ENCODE measurements around the gene ANO3. TPM values are rescaled to one million over a fixed set of nuclear protein-coding genes. Genes with fewer than 3 reads are reported as not detected.
A peak's percentile ranks its signal among the peaks of the same experiment; 100 is the strongest.

ANO3 gene
- total RNA-seq, 4 donors from 2014 or later, result 0.12 to 0.32 (median 0.19) TPM; not detected in 1

DNA sequence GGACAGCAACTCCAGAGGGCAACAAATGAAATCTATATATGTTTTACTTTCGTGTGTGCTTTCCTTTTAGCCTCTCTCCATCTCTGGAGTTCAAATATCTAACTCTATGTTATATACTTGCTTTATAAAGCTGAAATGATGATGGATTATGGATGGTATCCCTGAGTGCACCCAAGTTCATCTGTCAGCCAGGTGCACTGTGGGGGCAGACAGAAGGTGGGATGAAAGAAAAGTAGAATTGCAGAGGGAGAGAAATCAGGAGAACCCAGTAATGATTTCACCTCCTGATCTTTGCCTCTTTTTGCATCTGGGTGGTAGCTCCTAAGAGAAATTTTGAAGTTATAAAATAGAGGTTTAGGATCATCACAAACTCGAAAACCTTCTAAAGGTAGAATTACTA lies 237.7 kb downstream of the ANO3 start:
- H3K4me3 ChIP-seq (ENCODE audit: low read depth, poor library complexity, severe bottlenecking), result no peak overlapping the region
- TF ChIP-seq POLR2A (IDR thresholded peaks at IDR 0.05), result no peak
- TF ChIP-seq, protein P1, sequence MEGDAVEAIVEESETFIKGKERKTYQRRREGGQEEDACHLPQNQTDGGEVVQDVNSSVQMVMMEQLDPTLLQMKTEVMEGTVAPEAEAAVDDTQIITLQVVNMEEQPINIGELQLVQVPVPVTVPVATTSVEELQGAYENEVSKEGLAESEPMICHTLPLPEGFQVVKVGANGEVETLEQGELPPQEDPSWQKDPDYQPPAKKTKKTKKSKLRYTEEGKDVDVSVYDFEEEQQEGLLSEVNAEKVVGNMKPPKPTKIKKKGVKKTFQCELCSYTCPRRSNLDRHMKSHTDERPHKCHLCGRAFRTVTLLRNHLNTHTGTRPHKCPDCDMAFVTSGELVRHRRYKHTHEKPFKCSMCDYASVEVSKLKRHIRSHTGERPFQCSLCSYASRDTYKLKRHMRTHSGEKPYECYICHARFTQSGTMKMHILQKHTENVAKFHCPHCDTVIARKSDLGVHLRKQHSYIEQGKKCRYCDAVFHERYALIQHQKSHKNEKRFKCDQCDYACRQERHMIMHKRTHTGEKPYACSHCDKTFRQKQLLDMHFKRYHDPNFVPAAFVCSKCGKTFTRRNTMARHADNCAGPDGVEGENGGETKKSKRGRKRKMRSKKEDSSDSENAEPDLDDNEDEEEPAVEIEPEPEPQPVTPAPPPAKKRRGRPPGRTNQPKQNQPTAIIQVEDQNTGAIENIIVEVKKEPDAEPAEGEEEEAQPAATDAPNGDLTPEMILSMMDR (IDR thresholded peaks at IDR 0.05), result no peak
- WGBS, 2 donors, result 54 to 66% methylated on average over 2 of the region's 2 CpGs
- intact Hi-C loops (cut with DNase I; ENCODE audit: low total_unique reads), result no loop called here
- no peak for DNase-seq (ENCODE audit: low spot score in 2 of 2)

DNA sequence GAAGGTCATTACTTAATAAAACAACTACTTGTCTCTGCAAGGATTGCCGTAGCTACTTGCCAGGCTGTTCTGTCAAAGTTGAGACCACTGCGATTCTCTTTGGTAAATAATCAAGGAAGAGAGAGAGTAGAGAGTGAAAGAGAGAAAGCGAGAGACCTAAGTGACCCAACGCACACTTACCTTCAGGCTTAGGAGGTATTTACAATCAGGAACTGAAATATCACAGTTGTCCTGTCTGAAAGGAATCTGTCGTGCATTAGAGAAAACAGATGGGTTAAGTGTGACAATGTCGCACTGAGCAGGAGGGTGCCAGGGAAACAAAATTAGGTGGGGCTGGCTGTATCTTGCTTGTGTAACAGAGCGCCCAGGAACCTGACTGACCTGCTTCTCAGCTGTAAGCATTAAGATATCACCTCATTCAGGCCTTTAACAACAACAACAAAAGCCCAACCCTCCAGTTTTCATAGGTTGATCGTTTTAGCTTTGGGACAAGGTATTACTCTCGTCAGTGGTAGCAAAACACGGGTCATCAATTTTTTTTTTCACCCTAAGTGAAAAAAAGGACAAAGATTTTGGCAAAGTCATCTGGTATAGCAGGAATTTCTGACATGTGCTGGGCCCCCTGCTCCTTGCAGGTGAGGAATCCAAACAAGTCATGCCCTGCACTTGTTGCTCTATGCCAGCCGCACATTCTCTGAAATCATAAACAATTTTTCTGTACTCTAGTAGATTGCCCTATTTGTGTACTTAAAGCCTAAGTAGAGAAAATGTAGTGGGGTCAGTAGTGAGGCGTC lies 240.1 kb downstream of the ANO3 start, which contains the start of gene MUC15:
Gene MUC15 (minus strand): TSS at position 403 of the 794 bp plus-strand sequence. CDS start 5,169 bp downstream, outside the sequence.
- 52 to 53% methylated on average over 12 of the region's 12 CpGs for WGBS, 2 donors
- intact Hi-C loops (cut with DNase I; ENCODE audit: low total_unique reads), result no loop called here
- no peak within 1 kb of the TSS for H3K4me3 ChIP-seq (ENCODE audit: low read depth, poor library complexity, severe bottlenecking)
- peak in 1 of 2 donors; percentile 43 for DNase-seq (ENCODE audit: low spot score in 2 of 2)
- no peak for TF ChIP-seq POLR2A (IDR thresholded peaks at IDR 0.05)
- TF ChIP-seq, protein P1 (IDR thresholded peaks at IDR 0.05), result no peak

DNA sequence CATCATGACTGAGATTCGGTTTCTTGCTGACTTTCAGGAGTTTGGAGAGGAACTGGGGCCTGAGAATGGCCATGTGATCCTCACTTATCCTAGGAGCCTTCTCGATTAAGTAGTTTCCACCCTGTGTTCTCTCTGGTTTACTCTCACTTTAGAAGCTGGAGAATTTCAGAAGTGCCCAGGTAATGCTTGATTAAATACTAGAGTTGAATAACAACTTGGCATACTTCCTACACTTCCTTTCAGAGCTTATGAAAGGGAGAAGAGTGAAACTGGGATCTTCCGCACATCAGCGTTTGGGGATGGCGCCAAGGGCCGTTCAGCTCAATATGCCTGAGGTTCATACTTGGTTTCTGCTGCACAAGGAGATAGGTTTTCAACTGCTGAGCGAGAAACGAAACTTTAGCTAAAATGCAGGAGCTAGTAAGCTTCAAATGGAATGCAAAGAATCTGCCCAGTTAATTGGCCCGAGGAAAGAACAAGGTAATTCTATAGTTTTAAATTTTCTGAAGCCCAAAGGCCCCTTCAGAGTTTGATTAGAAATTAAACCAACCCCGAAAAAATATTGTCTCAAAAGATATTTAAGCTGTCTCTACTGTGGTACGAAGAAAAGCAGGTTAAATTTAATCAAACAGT lies 241.0 kb downstream of the ANO3 start:
- TF ChIP-seq POLR2A (IDR thresholded peaks at IDR 0.05), result no peak
- TF ChIP-seq, protein P1 (IDR thresholded peaks at IDR 0.05), result no peak
- DNase-seq (ENCODE audit: low spot score in 2 of 2), result no peak
- WGBS, 2 donors, result 45 to 49% methylated on average over 11 of the region's 11 CpGs
- H3K4me3 ChIP-seq (ENCODE audit: low read depth, poor library complexity, severe bottlenecking), result no peak overlapping the region
- intact Hi-C loops (cut with DNase I; ENCODE audit: low total_unique reads), result no loop called here

DNA sequence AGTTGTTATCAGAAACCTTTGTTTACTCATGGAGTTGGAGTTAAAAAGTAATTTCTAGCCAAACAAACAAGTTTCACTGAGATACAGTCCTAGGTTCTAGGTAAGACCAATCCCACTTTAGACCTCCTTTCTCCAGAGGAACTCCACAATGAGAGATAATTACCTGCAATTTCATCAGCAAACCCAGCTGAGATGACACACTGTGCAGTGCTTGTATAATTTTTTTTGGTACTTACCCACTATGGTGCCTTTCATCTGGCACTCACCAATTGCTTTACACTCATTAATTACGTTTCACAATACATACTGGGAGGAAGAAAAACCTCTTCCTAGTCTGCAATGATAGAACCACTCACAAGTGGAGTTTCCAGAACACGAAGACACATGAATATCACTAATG lies 242.0 kb downstream of the ANO3 start:
- no peak for DNase-seq (ENCODE audit: low spot score in 2 of 2)
- intact Hi-C loops (cut with DNase I; ENCODE audit: low total_unique reads), result no loop called here
- 54 to 80% methylated on average over 2 of the region's 2 CpGs for WGBS, 2 donors
- no peak overlapping the region for H3K4me3 ChIP-seq (ENCODE audit: low read depth, poor library complexity, severe bottlenecking)
- no peak for TF ChIP-seq POLR2A (IDR thresholded peaks at IDR 0.05)
- TF ChIP-seq, protein P1 (IDR thresholded peaks at IDR 0.05), result no peak

DNA sequence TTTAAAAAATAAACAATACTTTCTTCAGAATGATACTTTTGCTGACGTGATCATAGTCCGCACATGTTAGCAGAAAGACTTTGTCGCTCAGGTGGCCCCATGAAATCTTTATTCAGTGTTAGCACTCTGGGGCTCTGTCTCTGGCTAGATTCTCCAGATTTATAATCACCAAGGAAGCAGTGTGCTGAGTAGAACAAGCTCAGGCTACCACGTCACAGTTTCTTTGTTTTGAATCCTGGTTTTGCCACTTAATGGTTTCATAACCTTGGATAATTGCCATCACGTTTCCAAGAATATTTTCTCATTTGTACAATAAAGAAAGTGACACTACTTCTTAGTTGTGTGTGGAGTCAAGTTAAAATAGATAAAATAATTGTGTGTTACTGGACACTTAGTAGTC lies 244.0 kb downstream of the ANO3 start:
- WGBS, 2 donors, result 69 to 70% methylated on average over 5 of the region's 5 CpGs
- H3K4me3 ChIP-seq (ENCODE audit: low read depth, poor library complexity, severe bottlenecking), result no peak overlapping the region
- no peak for TF ChIP-seq POLR2A (IDR thresholded peaks at IDR 0.05)
- no peak for DNase-seq (ENCODE audit: low spot score in 2 of 2)
- intact Hi-C loops (cut with DNase I; ENCODE audit: low total_unique reads), result no loop called here

DNA sequence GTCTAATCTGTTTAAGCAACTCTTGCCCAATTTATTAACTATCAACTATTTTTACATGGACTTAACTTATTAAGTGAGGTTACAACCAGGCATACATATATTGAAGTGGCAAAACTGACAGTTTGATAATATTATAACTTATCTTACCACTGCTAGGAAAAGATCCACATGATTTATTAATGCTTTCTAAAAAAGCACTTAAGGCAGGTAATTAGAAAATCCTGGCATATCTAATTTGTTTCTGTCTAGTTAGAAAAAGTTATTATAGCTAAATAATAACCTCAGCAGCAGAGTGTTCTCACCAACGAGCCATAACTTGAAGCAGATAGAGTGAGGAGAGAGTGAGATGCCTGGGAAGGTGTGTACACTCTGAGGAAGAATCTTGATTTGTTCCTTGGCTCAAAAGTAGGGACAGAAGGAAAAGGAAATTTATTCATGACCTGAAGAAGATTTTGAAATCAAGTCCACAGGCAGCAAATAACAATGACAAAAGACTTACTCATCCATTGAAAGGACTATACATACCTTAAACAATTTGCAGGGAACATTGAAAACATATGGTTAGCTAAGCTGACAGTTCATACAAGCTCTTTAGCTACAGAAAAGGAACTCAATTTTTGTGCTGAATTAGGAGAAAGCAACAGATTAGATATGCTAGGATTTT lies 247.2 kb downstream of the ANO3 start:
- intact Hi-C loops (cut with DNase I; ENCODE audit: low total_unique reads), result no loop called here
- DNase-seq (ENCODE audit: low spot score in 2 of 2), result no peak
- WGBS, 2 donors, result 25 to 28% methylated on average over 1 of the region's 1 CpG

More for the DNA sequence above, 247.2 kb downstream of the ANO3 start:
- no peak for TF ChIP-seq POLR2A (IDR thresholded peaks at IDR 0.05)
- TF ChIP-seq, protein P1 (IDR thresholded peaks at IDR 0.05), result no peak
- H3K4me3 ChIP-seq (ENCODE audit: low read depth, poor library complexity, severe bottlenecking), result no peak overlapping the region
